HG02798 (cell line): Measurements from ENCODE around the gene KLF12.
A peak's percentile ranks its signal among the peaks of the same experiment; 100 is the strongest.

ENCODE experiments used
- ATAC-seq: cut with Tn5 transposase; IDR thresholded peaks from one replicate; pipeline ENCODE4 v1.9.1; 2021; ENCODE audit warnings: mild to moderate bottlenecking; ENCODE audit not compliant: unreplicated experiment, poor library complexity

The KLF12 gene

DNA sequence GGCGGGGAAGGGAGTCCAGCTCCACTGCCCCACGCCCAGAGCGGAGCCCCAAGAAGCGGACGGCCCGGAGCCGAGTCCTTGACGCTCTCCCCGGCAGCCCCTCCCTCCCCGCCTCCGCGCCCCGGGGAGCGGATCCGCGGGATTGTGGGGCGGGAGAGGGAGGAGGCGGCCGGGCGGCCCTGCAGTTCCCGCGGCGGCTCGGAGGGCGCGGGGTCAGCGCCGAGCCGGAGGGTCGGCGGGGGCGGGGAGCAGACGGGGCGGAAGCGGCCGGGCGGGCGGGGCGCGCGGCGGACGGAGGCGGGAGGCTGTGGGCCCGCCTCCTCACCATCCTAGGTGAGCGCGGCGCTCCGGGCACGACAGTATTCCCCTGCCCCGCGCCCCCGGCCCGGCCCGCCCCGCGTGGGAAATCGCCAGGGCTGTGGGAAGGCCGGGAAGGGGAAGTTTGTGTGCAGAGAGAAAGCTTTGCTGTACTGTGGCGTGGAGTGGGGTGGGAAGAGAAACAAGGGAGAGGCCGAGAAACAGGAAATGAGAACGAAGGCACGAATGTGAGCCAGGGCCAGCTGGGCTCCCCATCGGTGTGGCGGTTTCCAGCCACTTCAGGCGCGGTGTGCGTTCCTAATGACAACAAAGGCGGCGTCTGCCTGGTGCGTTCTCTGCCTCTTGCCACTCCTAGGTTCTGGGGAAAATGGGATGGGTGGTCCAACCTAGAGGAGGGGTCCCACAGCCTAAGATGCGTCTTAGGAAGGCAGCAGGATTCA, 1.3 kb upstream of the KLF12 start:
- ATAC-seq = peak; percentile 52

DNA sequence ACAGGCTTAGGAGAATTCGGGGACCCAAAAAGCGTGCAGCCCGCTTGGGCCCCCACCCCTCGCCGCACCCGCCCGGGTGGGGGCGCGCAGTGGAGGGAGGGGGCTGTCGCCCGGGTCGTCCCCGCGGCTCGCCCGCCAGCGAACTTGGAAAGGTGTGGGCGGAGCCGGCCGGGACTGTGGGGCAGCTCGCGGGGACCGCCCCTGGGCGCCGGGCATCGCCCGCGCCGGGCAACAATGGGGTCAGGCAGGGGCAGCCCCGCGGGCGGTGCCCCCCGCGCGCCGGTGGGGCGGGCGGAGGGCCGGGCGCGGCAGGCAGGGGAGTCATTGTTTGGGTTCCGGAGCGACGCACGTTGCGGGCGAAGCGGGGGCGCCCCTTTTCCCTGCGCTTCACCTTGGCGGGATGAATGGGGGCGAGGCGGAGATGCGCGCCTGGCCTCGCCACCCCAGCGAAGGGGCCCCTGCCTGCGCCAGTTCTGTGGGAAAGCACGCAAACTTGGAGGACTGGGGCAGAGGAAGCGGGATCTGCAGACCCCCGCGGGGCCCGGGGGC, 647 bp upstream of the KLF12 start:
- peak; percentile 27 for ATAC-seq

GRCh38 chr13:74133657-74134201, 475 bp downstream of the KLF12 start:
- ATAC-seq = peak; percentile 43

DNA sequence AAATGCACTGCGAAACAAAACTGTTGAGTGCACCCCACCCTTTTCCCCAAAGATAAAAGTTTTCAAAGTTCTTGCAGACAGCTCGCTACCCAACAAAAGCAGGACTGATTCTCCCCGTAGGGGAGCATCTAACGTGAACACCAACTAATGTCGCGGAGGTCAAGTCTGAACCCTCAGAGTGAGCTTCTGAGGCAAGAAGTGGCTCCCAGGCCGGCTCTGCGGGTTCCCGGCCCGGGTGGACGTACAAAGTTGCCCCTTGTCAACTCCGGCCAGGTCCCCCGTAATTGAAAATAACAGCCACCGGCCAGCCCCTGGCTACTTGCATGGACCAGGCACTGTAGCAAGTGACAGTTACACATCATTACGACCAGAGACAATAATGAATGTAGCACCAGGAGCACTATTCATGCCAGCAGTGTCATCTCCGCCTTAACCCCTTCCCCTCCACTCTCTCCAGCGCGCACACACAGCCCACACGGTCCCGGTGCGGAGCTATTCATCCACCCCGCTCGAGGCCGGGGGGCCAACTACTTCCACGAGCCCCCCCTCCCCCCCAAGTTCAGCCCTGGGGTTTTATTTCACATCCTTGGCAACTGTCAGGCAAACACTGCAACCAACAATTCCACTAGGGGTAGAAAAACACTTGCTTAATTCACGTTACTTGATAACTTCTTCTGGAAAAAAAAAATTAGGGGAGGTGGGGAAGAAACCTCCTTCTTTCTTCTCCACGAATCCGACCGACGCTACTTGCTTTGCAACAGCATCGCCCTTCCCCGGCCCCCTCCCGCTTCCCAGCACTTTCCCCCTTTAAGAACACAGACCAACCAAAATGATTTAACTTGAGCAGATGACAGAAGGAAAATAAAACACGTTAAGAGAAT, 1.2 kb downstream of the KLF12 start:
- ATAC-seq = no peak

DNA sequence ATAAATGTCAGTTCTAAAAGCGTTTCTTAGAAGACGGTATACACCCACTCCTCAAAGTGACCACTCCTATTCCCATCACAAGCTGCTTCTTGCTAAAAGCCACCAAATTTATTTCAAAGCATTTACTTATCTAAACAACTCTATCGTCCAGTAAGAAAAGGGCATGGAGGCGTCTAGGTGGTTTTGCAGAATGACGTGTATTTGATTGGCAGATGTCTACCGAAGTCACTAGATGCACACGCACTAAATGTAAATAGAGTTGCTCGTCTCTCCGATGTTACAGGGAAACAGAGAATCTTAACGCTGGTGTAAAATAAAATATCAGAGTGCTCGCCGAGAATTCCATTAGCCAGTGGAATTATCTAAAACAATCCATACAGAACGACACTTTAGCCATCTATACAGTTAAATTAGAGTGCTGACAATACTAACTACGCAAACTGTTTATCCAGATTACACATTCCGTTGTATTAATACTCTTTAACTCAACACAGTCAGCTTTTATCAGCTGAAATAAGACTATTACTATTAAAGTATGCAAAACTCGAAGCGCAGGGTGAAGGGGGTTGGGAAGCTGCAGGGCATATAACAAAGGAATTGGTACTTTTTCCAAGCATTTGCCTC, 1.9 kb downstream of the KLF12 start:
- no peak for ATAC-seq

DNA sequence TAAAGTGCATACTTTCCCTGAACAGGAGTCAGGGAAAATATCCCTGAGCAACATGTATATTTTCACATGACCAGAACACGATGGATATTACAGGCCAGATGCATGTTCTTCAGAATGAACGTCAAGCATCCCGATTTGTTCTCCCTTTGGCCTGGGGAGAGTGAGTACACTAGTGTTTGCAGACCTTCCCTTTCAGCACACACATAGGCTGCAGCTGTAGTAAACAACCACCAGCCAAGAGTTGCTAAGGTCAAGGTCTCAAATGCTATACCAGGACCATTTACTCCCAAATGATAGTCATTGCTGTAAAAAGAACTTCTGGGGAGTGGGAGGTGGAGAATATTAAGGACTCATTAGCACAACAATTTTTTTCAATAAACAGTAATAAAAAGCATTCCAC, 3.0 kb downstream of the KLF12 start:
- ATAC-seq = no peak

DNA sequence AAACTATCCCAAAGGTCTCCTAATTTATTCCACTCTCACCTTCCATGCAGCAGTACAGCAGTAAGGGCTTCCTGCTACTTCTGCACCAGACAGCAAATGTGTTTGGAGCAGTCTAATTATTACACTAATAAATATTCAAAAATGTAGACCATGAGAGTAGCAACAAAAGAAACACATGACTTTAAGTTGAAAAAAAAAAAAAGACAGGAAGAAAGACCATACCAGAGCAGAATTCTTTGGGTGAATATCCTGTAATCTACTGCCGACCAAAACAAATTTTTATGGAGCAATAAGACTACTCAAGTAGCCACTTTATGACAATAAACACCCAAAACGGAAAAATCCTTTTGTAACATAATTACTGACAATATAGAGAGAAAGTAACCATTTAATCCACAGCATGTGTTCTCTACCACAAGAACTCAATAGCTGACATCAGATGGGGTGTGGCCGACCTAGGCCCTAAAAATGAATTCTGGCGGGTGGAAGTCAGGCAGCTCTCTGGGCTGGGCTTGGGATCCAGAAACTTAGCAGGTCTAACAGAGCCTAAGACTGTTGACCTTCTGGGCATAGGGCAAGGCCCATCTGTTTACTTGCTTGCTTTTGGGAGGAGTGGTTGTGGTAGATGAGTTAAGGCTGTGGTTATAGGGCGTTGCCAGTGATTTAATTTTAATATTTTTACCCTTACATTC, 4.6 kb downstream of the KLF12 start:
- ATAC-seq = no peak

DNA sequence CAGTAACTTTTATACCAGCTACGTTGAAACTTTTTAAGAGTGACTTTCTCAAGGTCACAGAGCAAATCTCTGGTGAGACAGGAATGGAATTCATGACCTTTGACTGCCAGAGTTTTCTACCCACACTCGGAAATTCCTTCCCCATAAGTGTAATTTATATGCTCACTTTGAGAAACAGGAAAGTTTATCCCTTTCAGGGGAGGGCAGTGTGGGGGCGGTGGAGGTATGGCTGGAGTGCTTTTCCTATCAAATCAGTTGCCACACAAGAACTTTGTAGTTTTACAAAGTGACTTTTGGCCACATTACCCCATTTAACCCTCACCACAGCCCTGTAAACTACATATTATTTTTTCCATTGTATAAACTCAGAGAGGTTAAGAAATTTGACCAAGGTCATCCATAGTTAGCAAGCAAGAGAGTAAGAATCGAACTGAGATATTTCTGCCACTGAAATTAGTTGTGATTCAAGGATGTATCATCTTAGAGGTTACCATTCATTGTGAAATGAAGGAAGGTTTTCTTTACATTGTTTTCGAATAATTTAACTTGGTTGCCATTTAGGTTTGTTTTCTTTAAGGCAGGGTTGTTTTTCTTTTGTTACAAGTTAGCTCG, 5.9 kb downstream of the KLF12 start:
- ATAC-seq = no peak

- ATAC-seq = no peak
Observed at GRCh38 chr13:74118328-74118727, 15.9 kb downstream of the KLF12 start.

DNA sequence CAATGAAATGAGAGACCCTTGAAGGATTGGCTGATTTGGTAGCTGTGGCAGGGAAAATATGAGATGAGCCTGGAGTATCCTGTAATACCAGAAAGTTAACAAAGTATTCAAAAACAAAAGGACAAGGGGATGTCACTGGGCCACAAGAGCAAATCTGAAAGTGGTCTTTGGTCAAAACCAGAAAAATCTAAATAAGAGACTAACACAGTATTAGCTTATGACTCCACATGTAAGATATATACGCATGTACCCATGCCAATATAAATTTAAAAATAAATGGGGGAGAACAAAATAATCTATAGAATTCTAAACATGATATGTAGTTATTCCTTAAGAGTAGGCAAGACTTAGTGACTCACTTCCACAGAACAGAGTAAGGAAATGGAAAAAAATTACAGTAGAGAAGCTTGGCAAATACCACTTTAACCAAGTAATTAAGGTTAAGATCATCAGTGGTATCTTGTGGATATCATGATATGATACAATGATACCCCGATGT, 16.9 kb downstream of the KLF12 start:
- ATAC-seq = no peak

DNA sequence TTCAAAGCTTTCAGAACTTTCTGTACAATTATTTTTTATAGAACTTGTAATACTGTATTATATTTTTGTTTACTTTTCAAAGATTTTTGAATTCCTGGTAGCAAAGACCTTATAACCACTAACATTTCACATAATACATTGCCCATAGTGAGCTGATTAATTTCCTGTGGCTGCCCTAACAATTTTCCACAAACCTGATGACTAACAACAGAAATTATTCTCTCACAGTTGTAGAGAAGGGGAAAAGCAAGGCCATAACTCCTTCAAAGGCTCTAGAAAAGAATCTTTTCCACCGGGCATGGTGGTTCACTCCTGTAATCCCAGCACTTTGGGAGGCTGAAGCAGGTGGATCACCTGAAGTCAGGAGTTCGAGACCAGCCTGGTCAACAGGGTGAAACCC, 19.1 kb downstream of the KLF12 start:
- ATAC-seq = no peak

- ATAC-seq = no peak
Observed at GRCh38 chr13:74114641-74115040, 19.6 kb downstream of the KLF12 start.

DNA sequence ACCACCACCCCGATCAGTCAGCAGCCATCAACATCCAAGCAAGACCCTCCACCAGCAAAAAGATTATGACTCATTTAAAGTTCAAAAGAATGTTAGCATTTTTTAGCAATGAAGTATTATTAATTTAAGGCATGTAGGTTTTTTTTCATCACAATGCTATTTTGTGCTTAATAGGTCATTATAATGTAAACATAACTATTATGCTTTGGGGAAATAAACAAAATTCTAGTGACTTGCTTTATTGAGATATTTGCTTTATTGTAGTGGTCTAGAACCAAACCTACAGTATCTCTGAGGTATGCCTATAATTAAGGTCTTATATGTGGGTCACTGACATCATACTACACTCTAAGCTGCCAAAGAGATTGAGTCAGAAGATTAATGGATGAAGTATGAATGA, 20.0 kb downstream of the KLF12 start:
- no peak for ATAC-seq

GRCh38 chr13:74111901-74112824, 22.0 kb downstream of the KLF12 start:
- ATAC-seq = no peak

GRCh38 chr13:74111399-74111798, 22.8 kb downstream of the KLF12 start:
- no peak for ATAC-seq

DNA sequence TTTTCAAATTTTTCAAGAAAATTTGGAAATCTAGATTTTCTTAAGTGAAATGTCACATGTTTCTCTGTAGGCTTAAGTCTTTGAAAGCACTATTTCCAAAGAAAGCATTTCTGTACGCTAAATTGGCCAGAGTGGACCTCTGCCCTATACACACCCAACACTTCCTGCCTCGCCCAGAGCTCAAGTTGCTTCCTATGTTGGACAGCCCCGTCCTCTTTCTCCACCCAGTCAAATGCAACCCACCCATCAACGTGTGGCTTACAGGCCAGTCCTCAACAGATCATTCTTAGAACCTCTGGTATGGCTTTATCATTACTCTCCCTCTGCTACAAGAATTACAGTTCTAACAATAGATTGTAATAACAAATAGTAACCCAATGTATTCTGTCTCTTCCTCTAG, 24.2 kb downstream of the KLF12 start:
- ATAC-seq = no peak

DNA sequence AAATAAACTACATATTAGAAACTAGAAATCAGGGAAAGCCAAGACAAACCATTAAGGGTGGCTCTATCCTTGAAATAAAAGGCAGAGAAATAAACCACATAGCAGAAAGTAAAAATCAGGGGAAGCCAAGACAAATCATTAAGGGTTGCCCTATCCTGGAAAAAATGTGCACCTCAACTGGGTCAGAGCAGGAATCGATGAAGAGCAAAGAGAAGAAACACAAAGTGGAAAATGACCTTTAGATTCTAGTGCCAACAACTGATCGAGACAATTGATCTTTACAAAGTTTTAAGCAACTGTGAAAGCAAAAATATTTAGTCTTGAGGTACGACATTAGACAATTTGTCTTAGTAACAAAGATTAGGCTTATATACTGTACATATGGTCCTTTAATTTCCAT, 26.6 kb downstream of the KLF12 start:
- ATAC-seq = no peak

GRCh38 chr13:74105871-74106270, 28.3 kb downstream of the KLF12 start:
- no peak for ATAC-seq
